GM12891 (cell line): Measurements from ENCODE around the gene LGR6.

ENCODE experiments used
- POLR2A ChIP-seq: IDR thresholded peaks from 2 replicates; pipeline ENCODE4 v1.6.1; 2011; ENCODE audit warnings: low read depth, low read length, control low read depth
- POLR2AphosphoS5 ChIP-seq: IDR thresholded peaks from 2 replicates; pipeline ENCODE4 v1.6.1; 2011; ENCODE audit warnings: low read depth, low read length, control low read depth
- TAF1 ChIP-seq: IDR thresholded peaks from 2 replicates; pipeline ENCODE4 v1.6.1; 2011; ENCODE audit warnings: low read depth, low read length, control low read depth

DNA sequence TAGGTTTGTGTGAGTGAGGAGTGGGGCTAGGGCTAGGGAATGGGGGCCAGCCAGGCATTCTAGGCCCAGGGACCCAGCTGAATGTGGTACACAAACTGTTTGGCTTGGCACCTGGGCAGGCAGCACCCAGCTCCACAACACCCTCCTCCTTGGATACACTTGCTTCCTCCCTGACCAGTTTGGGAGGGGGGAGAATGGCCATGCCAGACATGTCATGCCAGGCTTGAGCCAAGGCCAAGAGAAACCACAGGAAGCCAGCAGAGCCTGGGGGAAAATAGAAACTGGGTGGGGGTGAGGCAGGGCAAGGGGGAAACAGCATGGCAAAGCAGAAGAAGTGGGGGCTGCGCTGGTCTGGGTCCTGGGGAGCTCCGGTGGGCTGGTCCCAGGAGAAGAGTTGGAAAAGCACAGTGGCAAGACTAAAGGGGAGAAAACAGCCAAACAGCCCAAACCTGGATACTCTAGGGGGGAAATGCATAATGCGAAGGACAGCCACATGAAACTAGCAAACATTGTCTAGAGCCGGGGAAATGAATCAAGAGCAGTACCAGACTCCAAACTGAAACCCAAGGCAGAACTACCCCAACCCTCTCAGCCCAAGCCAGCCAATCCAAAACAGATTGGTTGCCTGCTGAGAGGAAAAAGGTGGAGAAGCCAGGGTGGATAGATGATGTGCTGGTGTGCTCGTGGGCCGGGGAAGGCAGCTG is 47.9 kb downstream of the LGR6 start:
- TF ChIP-seq POLR2A: no peak
- TF ChIP-seq POLR2AphosphoS5: no peak
- no peak for TF ChIP-seq TAF1
